SU-DHL-6 (cell line): ENCODE data around the gene PKN3.
A peak's percentile ranks its signal among the peaks of the same experiment; 100 is the strongest.

ENCODE experiments used
- H2AFZ ChIP-seq: fragments of 200-600 bp; sonication (generic); 2 replicates; pipeline ENCODE4 v1.6.1; 2014; ENCODE audit warnings: low read depth, mild to moderate bottlenecking, moderate library complexity, mixed read lengths, antibody characterized with exemption, low read length; ENCODE audit not compliant: severe bottlenecking
- H3F3A ChIP-seq: fragments of 200-600 bp; shearing (Covaris generic); 2 replicates; pipeline ENCODE4 v1.6.0; 2016; ENCODE audit warnings: antibody characterized with exemption, mild to moderate bottlenecking; ENCODE audit not compliant: insufficient read depth
- H3K27ac ChIP-seq: fragments of 200-600 bp; sonication (generic); 2 replicates; pipeline ENCODE4 v1.5.1; 2016; ENCODE audit warnings: low read depth, mild to moderate bottlenecking, low read length, moderate library complexity, mixed read lengths
- H3K27me3 ChIP-seq: fragments of 200-600 bp; sonication (generic), shearing (Covaris generic); 2 replicates; pipeline ENCODE4 v1.6.0; 2014; ENCODE audit warnings: mild to moderate bottlenecking, low read length
- H3K36me3 ChIP-seq: fragments of 200-600 bp; sonication (generic); 2 replicates; pipeline ENCODE4 v1.6.1; 2014; ENCODE audit warnings: mild to moderate bottlenecking, low read length, mixed read lengths
- H3K4me2 ChIP-seq: fragments of 300-600, 200-600 bp; shearing (Covaris generic), sonication (generic); 2 replicates; pipeline ENCODE4 v1.6.0; 2014; ENCODE audit warnings: low read length, low read depth, mild to moderate bottlenecking; ENCODE audit not compliant: poor library complexity, severe bottlenecking
- H3K4me3 ChIP-seq: fragments of 200-600 bp; sonication (generic); 2 replicates; pipeline ENCODE4 v1.5.1; 2014; ENCODE audit warnings: antibody characterized with exemption, low read length, mild to moderate bottlenecking, mixed read lengths; ENCODE audit not compliant: insufficient read depth, poor library complexity, severe bottlenecking
- H3K79me2 ChIP-seq: fragments of 200-600 bp; sonication (generic); 2 replicates; pipeline ENCODE4 v1.6.1; 2014; ENCODE audit warnings: mild to moderate bottlenecking, low read length, moderate library complexity; ENCODE audit not compliant: insufficient read depth
- H3K9ac ChIP-seq: fragments of 200-600 bp; sonication (generic); 2 replicates; pipeline ENCODE4 v1.7.0; 2014; ENCODE audit warnings: mild to moderate bottlenecking, low read length
- H3K9me2 ChIP-seq: fragments of 200-600 bp; sonication (generic); replicated peaks from 2 replicates; pipeline ENCODE4 v1.6.1; 2014; ENCODE audit warnings: low read length; ENCODE audit not compliant: insufficient read depth
- H3K9me3 ChIP-seq: fragments of 200-600 bp; sonication (generic); 2 replicates; pipeline ENCODE4 v1.6.1; 2014; ENCODE audit warnings: low read length, mixed read lengths; ENCODE audit not compliant: insufficient read depth
- H4K20me1 ChIP-seq: fragments of 200-600 bp; sonication (generic); 2 replicates; pipeline ENCODE4 v1.6.1; 2014; ENCODE audit warnings: low read depth, mild to moderate bottlenecking, antibody characterized with exemption, low read length, moderate library complexity, mixed read lengths
- EZH2phosphoT487 ChIP-seq: fragments of 200-600 bp; sonication (generic), shearing (Covaris generic); conservative IDR thresholded peaks from 2 replicates; pipeline ENCODE4 v1.6.1; 2018; ENCODE audit warnings: mild to moderate bottlenecking, antibody characterized with exemption, low read length, moderate library complexity, mixed read lengths
- TF ChIP-seq, protein P1 (sequence below): fragments of 200-600 bp; sonication (generic); IDR thresholded peaks from one replicate; pipeline ENCODE4 v1.5.1; 2017; ENCODE audit warnings: antibody characterized with exemption, mild to moderate bottlenecking, low read length, moderate library complexity; ENCODE audit not compliant: insufficient read depth, poor library complexity, severe bottlenecking

Gene PKN3

DNA sequence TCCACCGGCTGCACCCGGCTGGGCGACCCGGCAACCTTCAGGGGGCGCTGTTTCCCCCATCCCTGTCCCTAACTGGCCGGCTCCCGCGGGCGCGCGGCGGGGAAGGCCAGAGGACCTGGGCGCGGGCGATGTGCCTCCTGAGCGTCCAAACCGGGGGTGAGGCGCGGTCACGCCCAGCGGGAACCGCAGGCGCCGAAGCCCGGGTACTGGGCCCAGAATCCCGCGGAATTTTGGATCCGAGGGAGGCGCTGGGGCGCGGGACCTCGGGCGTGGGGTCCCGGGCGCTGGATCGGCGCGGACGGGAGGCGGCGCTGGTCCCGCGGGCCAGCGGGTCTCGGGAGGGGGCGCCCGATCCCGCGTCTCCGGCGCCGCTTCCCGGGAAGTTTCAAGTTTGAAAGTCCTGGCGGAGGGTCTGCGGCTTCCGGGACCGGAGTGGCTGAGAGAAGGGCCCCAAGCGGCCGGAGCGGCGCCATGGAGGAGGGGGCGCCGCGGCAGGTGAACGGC is at the start of gene PKN3:
TSS of gene PKN3 (plus strand) at position 59 of the 504 bp plus-strand sequence. CDS start at position 472, 413 bp downstream.
- Histone ChIP-seq H3K79me2 (peaks cover 9% of the 10 kb centered on the region; the same call in 1 of the 2 replicates), H3K9me3 (no peaks in the 10 kb centered on the region), H3K27ac (peak within 1 kb of the TSS; percentile 52), H2AFZ (peak within 1 kb of the TSS; percentile 98), H3K9ac (peak within 1 kb of the TSS; percentile 90), H3K36me3 (no peaks in the 10 kb centered on the region), H3K4me3 (peak within 1 kb of the TSS; percentile 87), H3F3A (peaks cover 18% of the 10 kb centered on the region), H4K20me1 (no peaks in the 10 kb centered on the region), H3K4me2 (peak within 1 kb of the TSS; percentile 72), H3K9me2 (no peaks in the 10 kb centered on the region), H3K27me3 (no peaks in the 10 kb centered on the region)
- TF ChIP-seq EZH2phosphoT487 = no peak
- TF ChIP-seq, protein P1, sequence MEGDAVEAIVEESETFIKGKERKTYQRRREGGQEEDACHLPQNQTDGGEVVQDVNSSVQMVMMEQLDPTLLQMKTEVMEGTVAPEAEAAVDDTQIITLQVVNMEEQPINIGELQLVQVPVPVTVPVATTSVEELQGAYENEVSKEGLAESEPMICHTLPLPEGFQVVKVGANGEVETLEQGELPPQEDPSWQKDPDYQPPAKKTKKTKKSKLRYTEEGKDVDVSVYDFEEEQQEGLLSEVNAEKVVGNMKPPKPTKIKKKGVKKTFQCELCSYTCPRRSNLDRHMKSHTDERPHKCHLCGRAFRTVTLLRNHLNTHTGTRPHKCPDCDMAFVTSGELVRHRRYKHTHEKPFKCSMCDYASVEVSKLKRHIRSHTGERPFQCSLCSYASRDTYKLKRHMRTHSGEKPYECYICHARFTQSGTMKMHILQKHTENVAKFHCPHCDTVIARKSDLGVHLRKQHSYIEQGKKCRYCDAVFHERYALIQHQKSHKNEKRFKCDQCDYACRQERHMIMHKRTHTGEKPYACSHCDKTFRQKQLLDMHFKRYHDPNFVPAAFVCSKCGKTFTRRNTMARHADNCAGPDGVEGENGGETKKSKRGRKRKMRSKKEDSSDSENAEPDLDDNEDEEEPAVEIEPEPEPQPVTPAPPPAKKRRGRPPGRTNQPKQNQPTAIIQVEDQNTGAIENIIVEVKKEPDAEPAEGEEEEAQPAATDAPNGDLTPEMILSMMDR = peak; percentile 95

GRCh38 chr9:128653908-128654307 is 48.4 kb upstream of the PKN3 start:
- no peak for TF ChIP-seq EZH2phosphoT487
- TF ChIP-seq, protein P1 = no peak
- Histone ChIP-seq H4K20me1 (no peaks in the 10 kb centered on the region), H3F3A (peaks cover 24% of the 10 kb centered on the region; the same call in 1 of the 2 replicates), H3K27ac (no peak overlapping the region), H3K27me3 (no peaks in the 10 kb centered on the region), H3K9ac (no peak overlapping the region), H3K9me3 (no peaks in the 10 kb centered on the region), H3K79me2 (0 out of 2 replicates have a peak, but pooled peaks cover 3% of the 10 kb centered on the region), H3K4me3 (no peak overlapping the region), H3K4me2 (no peak overlapping the region), H3K9me2 (no peaks in the 10 kb centered on the region), H2AFZ (no peak overlapping the region), H3K36me3 (no peaks in the 10 kb centered on the region)

GRCh38 chr9:128654481-128654880 is 47.8 kb upstream of the PKN3 start:
- Histone ChIP-seq H3K27me3 (no peaks in the 10 kb centered on the region), H3K9ac (no peak overlapping the region), H3K9me2 (no peaks in the 10 kb centered on the region), H3K9me3 (no peaks in the 10 kb centered on the region), H3K36me3 (no peaks in the 10 kb centered on the region), H4K20me1 (no peaks in the 10 kb centered on the region), H3K79me2 (0 out of 2 replicates have a peak, but pooled peaks cover 3% of the 10 kb centered on the region), H3K27ac (no peak overlapping the region), H3F3A (peaks cover 24% of the 10 kb centered on the region; the same call in 1 of the 2 replicates), H3K4me2 (no peak overlapping the region), H2AFZ (no peak overlapping the region), H3K4me3 (no peak overlapping the region)
- TF ChIP-seq EZH2phosphoT487 = no peak
- TF ChIP-seq, protein P1 = no peak
